ENCODE results near the gene DGUOK.

DNA sequence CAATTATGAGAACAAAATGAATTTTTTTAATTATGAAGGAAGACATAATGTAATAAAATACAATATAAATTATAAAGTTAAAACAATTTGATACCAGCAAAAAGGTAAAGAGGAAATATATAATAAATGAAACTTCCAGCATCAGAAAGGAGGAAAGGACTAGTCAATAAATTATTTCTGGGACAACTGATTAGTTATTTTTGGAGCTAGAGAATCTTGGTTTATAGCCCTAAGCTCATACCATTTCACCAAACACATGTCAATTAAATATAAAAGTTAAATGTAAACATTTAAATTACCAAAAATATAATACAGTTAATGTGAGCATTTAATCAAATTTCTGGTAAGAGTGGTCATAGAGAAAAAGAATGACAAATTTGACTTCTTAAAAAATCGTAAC lies 21.7 kb upstream of the DGUOK start:
- TF ChIP-seq POLR2AphosphoS5 (IDR thresholded peaks at IDR 0.05; ENCODE audit: low read depth, low read length) (no peak), POLR2A (IDR thresholded peaks at IDR 0.05; ENCODE audit: low read depth, low read length) (no peak), SPI1 (IDR thresholded peaks at IDR 0.05; ENCODE audit: low read depth, low read length) (no peak)

All from GM12891 (cell line).